KMS-11 (cell line): ENCODE data around the gene SH2D2A.

Experiments
- H2AFZ ChIP-seq: fragments of 200-600 bp; sonication (generic); 2 replicates; pipeline ENCODE4 v1.6.1; 2016; ENCODE audit warnings: antibody characterized with exemption, mixed run types, low read depth
- H3K27ac ChIP-seq: fragments of 200-600 bp; sonication (generic); 2 replicates; pipeline ENCODE4 v1.6.1; 2016; ENCODE audit warnings: mild to moderate bottlenecking, mixed run types
- H3K27me3 ChIP-seq: fragments of 200-600 bp; sonication (generic); 2 replicates; pipeline ENCODE4 v1.6.1; 2017; ENCODE audit warnings: mild to moderate bottlenecking, low read depth, mixed run types, moderate library complexity; ENCODE audit not compliant: insufficient read depth
- H3K36me3 ChIP-seq: fragments of 200-600 bp; sonication (generic); 2 replicates; pipeline ENCODE4 v1.6.1; 2017; ENCODE audit warnings: mild to moderate bottlenecking, mixed run types; ENCODE audit not compliant: insufficient read depth
- H3K4me1 ChIP-seq: fragments of 200-600 bp; sonication (generic); 2 replicates; pipeline ENCODE4 v1.6.1; 2016; ENCODE audit warnings: mild to moderate bottlenecking, low read depth, mixed run types; ENCODE audit not compliant: poor library complexity, severe bottlenecking
- H3K4me2 ChIP-seq: fragments of 200-600 bp; sonication (generic); 2 replicates; pipeline ENCODE4 v1.7.0; 2016; ENCODE audit warnings: mild to moderate bottlenecking, mixed run types
- H3K4me3 ChIP-seq: fragments of 200-600 bp; sonication (generic); IDR thresholded peaks from 2 replicates; pipeline ENCODE4 v1.6.1; 2017; ENCODE audit warnings: low read depth, low read length, mixed read lengths; ENCODE audit not compliant: insufficient read depth
- H3K79me2 ChIP-seq: fragments of 200-600 bp; sonication (generic); 2 replicates; pipeline ENCODE4 v1.6.1; 2016; ENCODE audit warnings: low read depth, mixed run types; ENCODE audit not compliant: insufficient read depth
- H3K9ac ChIP-seq: fragments of 200-600 bp; sonication (generic); 2 replicates; pipeline ENCODE4 v1.6.1; 2016; ENCODE audit warnings: mild to moderate bottlenecking, mixed run types
- H4K20me1 ChIP-seq: fragments of 200-600 bp; sonication (generic); 2 replicates; pipeline ENCODE4 v1.6.1; 2016; ENCODE audit warnings: mild to moderate bottlenecking, mixed run types; ENCODE audit not compliant: insufficient read depth
- TF ChIP-seq, protein P1 (sequence below): fragments of 200-600 bp; sonication (generic); conservative IDR thresholded peaks from 2 replicates; pipeline ENCODE4 v1.6.1; 2017; ENCODE audit warnings: low read depth, mild to moderate bottlenecking, antibody characterized with exemption, low read length, moderate library complexity, mixed read lengths

SH2D2A gene

DNA sequence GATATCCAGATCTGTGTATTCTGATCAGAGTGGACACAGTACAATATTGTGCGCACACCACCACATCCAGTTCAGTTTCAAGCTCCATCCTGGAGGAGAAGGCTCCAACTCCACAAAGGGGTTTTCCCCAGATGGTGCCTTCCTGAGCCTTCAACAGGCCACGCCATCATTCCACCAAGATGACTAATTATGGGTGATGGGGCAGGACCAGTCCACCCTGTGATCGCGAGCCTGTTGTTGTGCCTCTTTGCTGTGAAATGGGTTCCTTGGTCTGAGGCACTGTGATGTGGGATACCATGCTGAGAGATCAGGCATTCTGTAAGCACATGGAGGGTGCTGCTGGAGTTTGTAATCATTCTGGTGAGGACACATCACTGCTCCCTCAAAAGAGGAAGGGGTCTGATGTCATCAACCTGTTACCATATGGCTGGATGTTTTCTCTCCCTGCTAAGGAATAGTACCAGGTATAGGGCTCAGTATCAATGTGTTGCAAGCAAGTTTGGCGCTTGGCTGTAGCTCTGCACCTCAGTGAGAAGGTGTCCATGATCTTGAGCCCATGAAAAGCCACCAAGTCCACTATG is 6.7 kb upstream of the SH2D2A start:
- no peak overlapping the region for H3K4me3 ChIP-seq
- no peak overlapping the region for H2AFZ ChIP-seq
- no peaks in the 10 kb centered on the region for H3K36me3 ChIP-seq
- TF ChIP-seq, protein P1, sequence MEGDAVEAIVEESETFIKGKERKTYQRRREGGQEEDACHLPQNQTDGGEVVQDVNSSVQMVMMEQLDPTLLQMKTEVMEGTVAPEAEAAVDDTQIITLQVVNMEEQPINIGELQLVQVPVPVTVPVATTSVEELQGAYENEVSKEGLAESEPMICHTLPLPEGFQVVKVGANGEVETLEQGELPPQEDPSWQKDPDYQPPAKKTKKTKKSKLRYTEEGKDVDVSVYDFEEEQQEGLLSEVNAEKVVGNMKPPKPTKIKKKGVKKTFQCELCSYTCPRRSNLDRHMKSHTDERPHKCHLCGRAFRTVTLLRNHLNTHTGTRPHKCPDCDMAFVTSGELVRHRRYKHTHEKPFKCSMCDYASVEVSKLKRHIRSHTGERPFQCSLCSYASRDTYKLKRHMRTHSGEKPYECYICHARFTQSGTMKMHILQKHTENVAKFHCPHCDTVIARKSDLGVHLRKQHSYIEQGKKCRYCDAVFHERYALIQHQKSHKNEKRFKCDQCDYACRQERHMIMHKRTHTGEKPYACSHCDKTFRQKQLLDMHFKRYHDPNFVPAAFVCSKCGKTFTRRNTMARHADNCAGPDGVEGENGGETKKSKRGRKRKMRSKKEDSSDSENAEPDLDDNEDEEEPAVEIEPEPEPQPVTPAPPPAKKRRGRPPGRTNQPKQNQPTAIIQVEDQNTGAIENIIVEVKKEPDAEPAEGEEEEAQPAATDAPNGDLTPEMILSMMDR, result no peak
- H3K9ac ChIP-seq, result no peak overlapping the region
- peaks cover 10% of the 10 kb centered on the region; the same call in 1 of the 2 replicates for H3K27me3 ChIP-seq
- no peaks in the 10 kb centered on the region for H4K20me1 ChIP-seq
- no peak overlapping the region for H3K4me2 ChIP-seq
- no peaks in the 10 kb centered on the region for H3K79me2 ChIP-seq
- H3K27ac ChIP-seq, result no peak overlapping the region
- H3K4me1 ChIP-seq, result no peaks in the 10 kb centered on the region

DNA sequence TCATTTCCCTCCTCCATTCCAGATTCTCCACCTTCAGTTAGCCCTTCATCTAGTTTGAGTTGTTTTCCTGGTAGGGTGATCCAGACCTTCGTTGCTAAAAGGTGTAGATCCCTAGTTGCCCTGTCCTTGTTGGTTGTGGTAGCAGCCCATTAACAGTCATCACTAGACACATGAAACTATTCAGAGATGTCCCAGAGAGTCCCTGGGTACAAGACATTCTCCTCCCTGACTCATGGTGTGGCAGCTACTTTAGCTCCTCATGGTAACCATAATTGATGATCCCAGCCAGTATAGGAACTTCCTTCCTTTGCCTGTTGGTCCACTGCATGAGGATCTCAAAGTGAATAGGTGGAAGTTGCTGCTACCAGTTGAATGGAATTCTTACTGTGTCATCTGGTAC is 6.0 kb upstream of the SH2D2A start:
- H3K4me2 ChIP-seq, result no peak overlapping the region
- H3K4me3 ChIP-seq, result no peak overlapping the region
- TF ChIP-seq, protein P1, result no peak
- H3K36me3 ChIP-seq, result no peaks in the 10 kb centered on the region
- no peak overlapping the region for H3K9ac ChIP-seq
- no peak overlapping the region for H2AFZ ChIP-seq
- H3K4me1 ChIP-seq, result no peaks in the 10 kb centered on the region
- H3K79me2 ChIP-seq, result no peaks in the 10 kb centered on the region
- no peaks in the 10 kb centered on the region for H4K20me1 ChIP-seq
- H3K27ac ChIP-seq, result no peak overlapping the region
- H3K27me3 ChIP-seq, result peaks cover 10% of the 10 kb centered on the region; the same call in 1 of the 2 replicates

DNA sequence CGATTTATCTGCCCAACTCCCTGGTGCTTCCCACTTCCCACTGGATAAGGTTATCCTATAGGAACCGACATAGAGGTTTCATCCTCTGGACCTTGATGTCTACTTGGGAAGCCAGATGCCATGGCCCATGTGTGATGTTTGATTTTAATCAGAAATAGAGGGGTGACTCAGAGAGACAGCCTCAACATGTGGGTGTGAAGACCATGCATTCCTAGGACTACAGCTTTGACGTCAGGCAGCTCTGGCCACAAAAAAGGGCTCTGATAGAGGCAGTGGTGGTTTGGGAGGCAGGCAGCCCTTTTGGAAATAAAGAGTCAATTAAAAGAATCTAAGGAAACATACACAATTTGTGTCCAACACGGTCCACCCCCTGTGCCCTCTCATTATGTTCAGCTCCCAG is 5.2 kb upstream of the SH2D2A start:
- Histone ChIP-seq H4K20me1 (no peaks in the 10 kb centered on the region), H3K4me3 (no peak overlapping the region), H3K4me1 (peaks cover 4% of the 10 kb centered on the region), H3K79me2 (no peaks in the 10 kb centered on the region), H3K36me3 (no peaks in the 10 kb centered on the region), H3K27me3 (peaks cover 10% of the 10 kb centered on the region; the same call in 1 of the 2 replicates), H3K9ac (no peak overlapping the region), H3K27ac (no peak overlapping the region), H2AFZ (no peak overlapping the region), H3K4me2 (no peak overlapping the region)
- TF ChIP-seq, protein P1, result no peak

GRCh38 chr1:156815961-156816422 is 656 bp downstream of the SH2D2A start:
- Histone ChIP-seq H3K27ac (no peak overlapping the region), H4K20me1 (no peaks in the 10 kb centered on the region), H3K36me3 (no peaks in the 10 kb centered on the region), H3K9ac (no peak overlapping the region), H3K4me1 (peaks cover 9% of the 10 kb centered on the region), H3K4me3 (no peak overlapping the region), H3K4me2 (no peak overlapping the region), H2AFZ (peak overlapping the region; percentile 32; the same call in 1 of the 2 replicates), H3K27me3 (peaks cover 8% of the 10 kb centered on the region; the same call in 1 of the 2 replicates), H3K79me2 (no peaks in the 10 kb centered on the region)
- TF ChIP-seq, protein P1, result no peak
